Esophagus squamous epithelium (tissue), 5 donors: Measurements from ENCODE around the gene CEP19. TPM values are rescaled to one million over a fixed set of nuclear protein-coding genes. Genes with fewer than 3 reads are reported as not detected.

Source experiments
- DNase-seq: peaks from one replicate; lab custom pipeline; 2025; lab: John Stamatoyannopoulos, UW
- H3K27ac ChIP-seq, 4 donors: fragments of 200-600 bp; sonication (generic); one replicate each; pipeline ENCODE4 v1.5.1; 2016 to 2019; ENCODE audit warnings: mild to moderate bottlenecking in 1 of 4
- H3K27me3 ChIP-seq, 4 donors: fragments of 200-600 bp; sonication (generic); 1 replicate in 3 of 4; 2 replicates in 1 of 4; pipeline versions ENCODE4 v1.5.1 to v1.6.0; 2017 to 2021; ENCODE audit warnings: antibody characterized with exemption in 1 of 4
- H3K36me3 ChIP-seq, 3 donors: fragments of 200-600 bp; sonication (generic); one replicate each; pipeline ENCODE4 v1.5.1; 2016 to 2019
- H3K4me1 ChIP-seq, 3 donors: fragments of 200-600 bp; sonication (generic); one replicate each; pipeline ENCODE4 v1.5.1; 2017 to 2019
- H3K4me3 ChIP-seq, 4 donors: fragments of 200-600 bp; sonication (generic); 1 replicate in 3 of 4; 2 replicates in 1 of 4; pipeline ENCODE4 v1.5.1; 2016 to 2019; ENCODE audit warnings: mild to moderate bottlenecking in 2 of 4, moderate library complexity in 1 of 4
- H3K9me3 ChIP-seq, 3 donors: fragments of 200-600 bp; sonication (generic); one replicate each; pipeline ENCODE4 v1.5.1; 2016 to 2019
- CTCF ChIP-seq, 6 experiments: fragments of 450-650 bp in 4 of 6; fragments of 200-600 bp in 2 of 6; sonication (generic) in 2 of 6; IDR thresholded peaks; one replicate each; pipeline ENCODE4 v1.5.1; 2016 to 2019; ENCODE audit warnings: antibody characterized with exemption in 6 of 6, mild to moderate bottlenecking in 4 of 6, moderate library complexity in 4 of 6
- POLR2A ChIP-seq, 4 donors: fragments of 450-650 bp; IDR thresholded peaks; one replicate each; pipeline ENCODE4 v1.6.1; 2017; ENCODE audit warnings: antibody characterized with exemption in 4 of 4, mild to moderate bottlenecking in 4 of 4, moderate library complexity in 3 of 4
- WGBS, 2 donors: methylation state at CpG; one replicate each; pipeline ENCODE4 v1.1.5; 2018; 5-methylcytosine and 5-hydroxymethylcytosine counted together
- intact Hi-C: fragments of 100-400 bp; cut with DNase I; formaldehyde crosslinking; loops from one replicate; pipeline ENCODE4 v1.15.0; 2022
- total RNA-seq, 4 donors: library from RNA; depleted of rRNA; stranded (reverse); fragments of >200 nt; gene quantifications; one replicate each; pipeline ENCODE4 v1.1.0, GENCODE V29; 2016
- donor health status: DM: yes; HTN: yes; CAD: no.

The CEP19 gene
- total RNA-seq, 4 donors from 2014 or later: 0.80 to 3.1 (median 1.2) TPM

GRCh38 chr3:196697270-196697669 lies 14.8 kb downstream of the CEP19 start:
- Histone ChIP-seq H3K4me1 (no peaks in the 10 kb centered on the region), H3K27ac (no peak overlapping the region), H3K27me3 (no peaks in the 10 kb centered on the region), H3K36me3 (no peaks in the 10 kb centered on the region), H3K4me3 (no peak overlapping the region), H3K9me3 (no peaks in the 10 kb centered on the region)
- WGBS, 2 donors: 79 to 81% methylated on average over 5 of the region's 5 CpGs
- no peak for DNase-seq
- intact Hi-C loops: no loop called here
- no peak for TF ChIP-seq POLR2A (IDR thresholded peaks at IDR 0.05)
- no peak for TF ChIP-seq CTCF (IDR thresholded peaks at IDR 0.05)

DNA sequence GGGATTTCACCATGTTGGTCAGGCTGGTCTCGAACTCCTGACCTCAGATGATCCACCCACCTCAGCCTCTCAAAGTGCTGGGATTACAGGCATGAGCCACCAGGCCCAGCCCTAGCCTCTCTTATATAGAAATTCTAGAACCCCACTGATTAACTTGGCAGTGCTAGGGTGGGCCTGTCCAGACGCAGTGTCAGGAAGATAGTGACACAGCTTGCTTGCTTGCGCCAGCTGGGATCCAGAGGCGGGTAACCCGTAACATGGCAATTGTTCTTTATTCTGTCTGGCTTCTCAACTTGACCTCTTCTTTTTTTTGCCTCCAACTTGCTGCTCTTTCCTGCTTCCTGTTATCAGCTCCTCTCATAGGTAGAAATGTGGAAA lies 16.2 kb downstream of the CEP19 start:
- TF ChIP-seq POLR2A (IDR thresholded peaks at IDR 0.05): no peak
- no peak for TF ChIP-seq CTCF (IDR thresholded peaks at IDR 0.05)
- no peak for DNase-seq
- H3K4me3 ChIP-seq: no peak overlapping the region
- no peaks in the 10 kb centered on the region for H3K36me3 ChIP-seq
- H3K27ac ChIP-seq: no peak overlapping the region
- no peaks in the 10 kb centered on the region for H3K9me3 ChIP-seq
- H3K27me3 ChIP-seq: no peaks in the 10 kb centered on the region
- H3K4me1 ChIP-seq: no peaks in the 10 kb centered on the region
- intact Hi-C loops: no loop called here
- WGBS, 2 donors: 64 to 66% methylated on average over 5 of the region's 5 CpGs

GRCh38 chr3:196694941-196695848 lies 16.9 kb downstream of the CEP19 start:
- no peak overlapping the region for H3K27ac ChIP-seq
- H3K27me3 ChIP-seq: no peaks in the 10 kb centered on the region
- WGBS, 2 donors: 77 to 84% methylated on average over 12 to 14 of the region's 17 CpGs
- H3K4me1 ChIP-seq: no peaks in the 10 kb centered on the region
- intact Hi-C loops: no loop called here
- H3K4me3 ChIP-seq: no peak overlapping the region
- no peaks in the 10 kb centered on the region for H3K36me3 ChIP-seq
- no peak for TF ChIP-seq POLR2A (IDR thresholded peaks at IDR 0.05)
- TF ChIP-seq CTCF (IDR thresholded peaks at IDR 0.05): no peak
- no peak for DNase-seq
- H3K9me3 ChIP-seq: no peaks in the 10 kb centered on the region

DNA sequence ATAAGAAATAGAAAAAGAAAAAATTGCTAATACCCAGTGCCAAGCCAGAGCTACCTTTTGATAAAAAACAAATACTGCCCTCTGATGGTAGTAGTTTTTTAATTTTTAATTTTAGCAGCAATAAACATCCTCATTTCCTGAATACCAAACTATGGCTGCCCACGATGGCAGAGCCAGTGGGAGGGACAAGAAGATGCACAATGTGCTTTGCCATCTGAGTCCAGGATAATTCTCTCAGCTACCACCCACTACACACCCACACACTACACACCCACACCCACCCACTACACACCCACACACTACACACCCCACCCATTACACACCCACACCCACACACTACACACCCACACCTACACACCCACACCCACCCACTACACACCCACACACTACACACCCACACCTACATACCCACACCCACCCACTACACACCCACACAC lies 17.8 kb downstream of the CEP19 start:
- intact Hi-C loops: no loop called here
- DNase-seq: no peak
- H3K9me3 ChIP-seq: no peaks in the 10 kb centered on the region
- no peak overlapping the region for H3K27ac ChIP-seq
- H3K36me3 ChIP-seq: no peaks in the 10 kb centered on the region
- H3K4me1 ChIP-seq: no peaks in the 10 kb centered on the region
- no peak overlapping the region for H3K4me3 ChIP-seq
- WGBS, 2 donors: 0% methylated on average over 1 of the region's 1 CpG
- H3K27me3 ChIP-seq: no peaks in the 10 kb centered on the region
- no peak for TF ChIP-seq CTCF (IDR thresholded peaks at IDR 0.05)
- TF ChIP-seq POLR2A (IDR thresholded peaks at IDR 0.05): no peak

DNA sequence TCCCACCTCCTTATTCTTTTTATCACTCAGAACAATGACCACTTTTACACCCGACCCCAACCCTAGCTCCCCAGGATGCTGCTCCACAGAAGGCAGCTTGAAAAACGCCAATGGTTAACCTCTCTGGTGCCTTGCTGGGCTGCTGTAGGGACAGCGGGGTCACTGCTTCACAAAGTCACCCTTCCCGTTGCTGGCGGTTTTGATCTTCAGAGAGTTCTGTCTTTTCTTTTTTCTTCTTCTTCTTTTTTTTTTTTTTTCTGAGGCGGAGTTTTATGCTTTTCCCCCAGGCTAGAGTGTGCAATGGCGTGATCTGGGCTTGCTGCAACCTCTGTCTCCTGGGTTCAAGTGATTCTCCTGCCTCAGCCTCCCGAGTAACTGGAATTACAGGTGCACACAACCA lies 20.7 kb downstream of the CEP19 start:
- Histone ChIP-seq H3K4me3 (no peak overlapping the region), H3K27ac (no peak overlapping the region), H3K27me3 (no peaks in the 10 kb centered on the region), H3K36me3 (no peaks in the 10 kb centered on the region), H3K9me3 (no peaks in the 10 kb centered on the region), H3K4me1 (peaks cover 0 to 10% (median 0%) of the 10 kb centered on the region in 3 donors)
- no peak for DNase-seq
- 63 to 65% methylated on average over 6 to 8 of the region's 8 CpGs for WGBS, 2 donors
- TF ChIP-seq CTCF (IDR thresholded peaks at IDR 0.05): no peak
- no peak for TF ChIP-seq POLR2A (IDR thresholded peaks at IDR 0.05)
- intact Hi-C loops: no loop called here
